ENCODE results near the gene MLN.

Gene MLN

DNA sequence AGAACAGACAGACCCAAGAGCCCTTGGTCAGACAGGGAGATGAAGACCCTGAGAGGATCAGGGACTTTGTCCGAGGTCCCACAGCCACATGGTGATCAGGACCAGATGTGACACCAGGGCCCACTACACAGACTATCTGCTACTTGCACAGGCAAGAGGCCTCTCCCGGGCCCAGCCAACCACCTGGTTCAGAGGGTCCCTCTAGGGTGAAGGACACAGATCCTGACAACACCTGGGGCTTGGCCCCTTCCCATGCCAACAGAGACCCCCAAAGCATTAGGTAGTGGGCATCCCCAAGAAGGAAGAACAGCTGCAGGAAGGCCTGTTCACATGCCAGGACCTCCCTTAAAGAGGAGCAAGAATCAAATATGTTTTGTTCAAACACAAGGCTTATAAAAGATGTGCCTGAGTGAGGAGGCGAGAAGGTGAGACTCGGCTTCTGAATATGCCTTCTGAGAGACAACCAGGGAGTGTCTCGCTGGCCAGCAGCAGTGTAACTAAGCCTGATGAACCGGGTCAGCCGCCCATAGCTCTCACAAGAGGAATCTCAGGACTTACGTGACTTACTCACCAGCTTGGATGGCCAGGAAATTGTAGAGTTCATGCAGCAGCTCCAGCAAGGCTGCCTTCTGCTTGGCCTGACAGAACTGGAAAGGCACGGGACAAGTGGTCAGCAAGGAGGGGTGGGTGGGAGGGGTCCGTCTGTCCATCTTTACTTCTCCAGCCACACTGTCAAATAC lies 19.9 kb downstream of the MLN start:
- Histone ChIP-seq H3K4me1 (peaks cover 63% of the 10 kb centered on the region), H3K9me3 (no peaks in the 10 kb centered on the region), H3K9ac (no peak overlapping the region), H3K4me2 (no peak overlapping the region), H3K27ac (no peak overlapping the region), H4K20me1 (peaks cover 85% of the 10 kb centered on the region), H3K36me3 (peaks cover 78% of the 10 kb centered on the region), H3K4me3 (no peak overlapping the region), H3K27me3 (no peaks in the 10 kb centered on the region)
- TF ChIP-seq Cebpa-rat (IDR thresholded peaks at IDR 0.05), result no peak

GRCh38 chr6:33782561-33782960 lies 21.2 kb downstream of the MLN start:
- Histone ChIP-seq H3K27me3 (no peaks in the 10 kb centered on the region), H3K9me3 (no peaks in the 10 kb centered on the region), H3K36me3 (peaks cover 92% of the 10 kb centered on the region), H3K9ac (no peak overlapping the region), H3K4me1 (peaks cover 60% of the 10 kb centered on the region), H3K4me2 (no peak overlapping the region), H4K20me1 (peaks cover 77% of the 10 kb centered on the region), H3K27ac (no peak overlapping the region), H3K4me3 (no peak overlapping the region)
- no peak for TF ChIP-seq Cebpa-rat (IDR thresholded peaks at IDR 0.05)

GRCh38 chr6:33781131-33781975 lies 22.4 kb downstream of the MLN start:
- H3K27me3 ChIP-seq, result no peaks in the 10 kb centered on the region
- H3K36me3 ChIP-seq, result peaks cover 99% of the 10 kb centered on the region
- peaks cover 65% of the 10 kb centered on the region for H4K20me1 ChIP-seq
- peak overlapping the region; percentile 41; the same call in 1 of the 2 replicates for H3K4me2 ChIP-seq
- peak overlapping the region; percentile 32; the same call in 1 of the 2 replicates for H3K9ac ChIP-seq
- H3K27ac ChIP-seq, result no peak overlapping the region
- H3K4me3 ChIP-seq, result no peak overlapping the region
- H3K4me1 ChIP-seq, result peaks cover 48% of the 10 kb centered on the region
- H3K9me3 ChIP-seq, result no peaks in the 10 kb centered on the region
- no peak for TF ChIP-seq Cebpa-rat (IDR thresholded peaks at IDR 0.05)

- peaks cover 33% of the 10 kb centered on the region for H3K4me1 ChIP-seq
- no peaks in the 10 kb centered on the region for H3K9me3 ChIP-seq
- peaks cover 99% of the 10 kb centered on the region for H3K36me3 ChIP-seq
- peaks cover 62% of the 10 kb centered on the region for H4K20me1 ChIP-seq
- TF ChIP-seq Cebpa-rat (IDR thresholded peaks at IDR 0.05), result no peak
- peak overlapping the region; percentile 23; the same call in 1 of the 2 replicates for H3K27ac ChIP-seq
- no peaks in the 10 kb centered on the region for H3K27me3 ChIP-seq
- peak overlapping the region; percentile 41 for H3K4me2 ChIP-seq
- peak overlapping the region; percentile 35; the same call in 1 of the 2 replicates for H3K9ac ChIP-seq
- no peak overlapping the region for H3K4me3 ChIP-seq
Measured at GRCh38 chr6:33779895-33780294, 23.9 kb downstream of the MLN start.

GRCh38 chr6:33779290-33779689 lies 24.5 kb downstream of the MLN start:
- no peak for TF ChIP-seq Cebpa-rat (IDR thresholded peaks at IDR 0.05)
- Histone ChIP-seq H3K4me3 (no peak overlapping the region), H3K4me2 (no peak overlapping the region), H3K9me3 (no peaks in the 10 kb centered on the region), H3K27ac (no peak overlapping the region), H3K27me3 (no peaks in the 10 kb centered on the region), H4K20me1 (peaks cover 62% of the 10 kb centered on the region), H3K9ac (no peak overlapping the region), H3K36me3 (peaks cover 100% of the 10 kb centered on the region), H3K4me1 (peaks cover 32% of the 10 kb centered on the region)

DNA sequence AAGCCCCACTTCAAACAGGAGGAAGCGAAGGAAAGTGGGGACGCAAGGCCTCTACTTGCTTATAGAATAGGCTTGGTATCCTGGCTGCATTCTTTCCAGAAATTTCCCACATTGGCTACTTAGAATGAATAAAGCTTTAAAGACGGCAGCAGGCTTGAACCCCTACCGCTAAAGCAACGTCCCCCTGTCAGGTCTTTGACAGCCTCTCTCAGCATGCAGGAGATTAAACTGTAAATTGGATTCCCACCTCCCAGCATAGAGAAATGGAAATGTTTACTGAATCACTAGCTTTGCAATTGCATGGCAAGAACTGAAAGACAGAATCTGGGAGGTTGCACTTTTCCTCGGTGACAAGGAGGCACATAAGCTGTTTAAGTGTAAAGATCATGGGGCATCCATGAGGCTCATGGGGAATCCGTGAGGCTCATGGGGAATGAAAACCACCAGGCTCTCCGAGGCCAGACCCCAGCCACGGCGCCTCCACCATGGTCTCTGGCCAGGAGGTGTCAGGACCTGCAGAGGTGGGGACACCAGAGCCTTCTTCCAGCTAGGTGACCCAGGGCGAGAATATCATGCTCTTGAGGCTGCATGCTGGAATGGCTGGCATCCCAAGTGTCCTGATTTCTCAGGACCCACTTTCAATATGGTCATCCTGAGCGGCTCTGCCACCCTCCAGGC lies 25.2 kb downstream of the MLN start:
- no peak for TF ChIP-seq Cebpa-rat (IDR thresholded peaks at IDR 0.05)
- peaks cover 32% of the 10 kb centered on the region for H3K4me1 ChIP-seq
- H3K4me3 ChIP-seq, result no peak overlapping the region
- H3K9me3 ChIP-seq, result no peaks in the 10 kb centered on the region
- H4K20me1 ChIP-seq, result peaks cover 61% of the 10 kb centered on the region
- no peaks in the 10 kb centered on the region for H3K27me3 ChIP-seq
- H3K36me3 ChIP-seq, result peaks cover 99% of the 10 kb centered on the region
- no peak overlapping the region for H3K9ac ChIP-seq
- H3K4me2 ChIP-seq, result no peak overlapping the region
- no peak overlapping the region for H3K27ac ChIP-seq

DNA sequence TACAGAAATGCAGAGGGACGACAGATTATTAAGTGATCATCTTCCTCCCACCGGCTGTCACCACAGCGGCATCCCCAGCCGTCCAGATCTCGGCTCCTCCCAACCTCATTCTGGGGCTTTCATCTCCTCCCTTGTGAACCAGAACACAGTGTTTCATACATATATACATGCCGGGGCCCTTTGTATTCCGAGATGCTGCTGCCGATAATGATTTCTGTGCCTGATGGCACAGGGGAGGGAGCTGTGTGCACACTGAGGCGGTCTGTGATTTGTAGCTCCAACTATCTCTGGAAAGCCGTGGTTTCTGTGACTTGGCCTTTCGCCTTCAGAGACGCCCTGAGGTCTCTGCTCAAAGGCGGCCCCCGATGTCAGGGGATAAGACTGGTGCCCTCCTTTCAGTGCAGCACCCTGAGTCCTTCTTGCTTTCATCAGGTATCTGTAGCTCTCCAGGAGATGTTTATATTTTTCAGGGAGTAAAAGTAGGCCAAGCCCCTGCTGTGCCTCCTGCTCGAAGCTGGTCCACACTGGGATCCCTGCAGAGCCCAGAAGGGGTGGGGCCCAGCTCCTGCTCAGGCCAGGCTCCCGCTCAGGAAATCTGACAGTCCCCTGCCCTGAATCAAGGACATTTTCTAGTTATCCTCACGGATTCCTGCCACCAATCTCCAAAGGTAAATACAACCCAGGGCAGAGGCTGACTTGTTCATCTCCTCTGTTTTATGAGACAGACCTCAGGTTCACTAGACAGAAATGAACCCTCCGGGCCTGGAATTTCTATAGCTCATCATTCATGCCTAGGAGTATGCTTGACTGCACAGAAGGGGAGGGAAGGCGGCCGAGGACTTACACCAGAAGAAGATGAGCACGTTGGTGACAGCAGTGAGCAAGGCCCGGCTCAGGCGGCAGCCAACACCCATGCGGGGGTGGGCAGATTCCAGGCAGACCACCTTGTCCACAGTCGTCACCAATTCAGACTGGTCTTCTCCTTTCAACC lies 26.1 kb downstream of the MLN start:
- peaks cover 61% of the 10 kb centered on the region for H4K20me1 ChIP-seq
- no peak overlapping the region for H3K4me2 ChIP-seq
- no peak overlapping the region for H3K4me3 ChIP-seq
- H3K36me3 ChIP-seq, result peaks cover 99% of the 10 kb centered on the region
- TF ChIP-seq Cebpa-rat (IDR thresholded peaks at IDR 0.05), result no peak
- no peak overlapping the region for H3K9ac ChIP-seq
- no peaks in the 10 kb centered on the region for H3K9me3 ChIP-seq
- H3K4me1 ChIP-seq, result peaks cover 29% of the 10 kb centered on the region
- no peak overlapping the region for H3K27ac ChIP-seq
- H3K27me3 ChIP-seq, result no peaks in the 10 kb centered on the region

GRCh38 chr6:33776764-33777163 lies 27.0 kb downstream of the MLN start:
- Histone ChIP-seq H3K4me2 (no peak overlapping the region), H3K9ac (no peak overlapping the region), H3K36me3 (peaks cover 99% of the 10 kb centered on the region), H3K4me3 (no peak overlapping the region), H4K20me1 (peaks cover 61% of the 10 kb centered on the region), H3K9me3 (no peaks in the 10 kb centered on the region), H3K27ac (no peak overlapping the region), H3K4me1 (peaks cover 23% of the 10 kb centered on the region), H3K27me3 (no peaks in the 10 kb centered on the region)
- no peak for TF ChIP-seq Cebpa-rat (IDR thresholded peaks at IDR 0.05)

DNA sequence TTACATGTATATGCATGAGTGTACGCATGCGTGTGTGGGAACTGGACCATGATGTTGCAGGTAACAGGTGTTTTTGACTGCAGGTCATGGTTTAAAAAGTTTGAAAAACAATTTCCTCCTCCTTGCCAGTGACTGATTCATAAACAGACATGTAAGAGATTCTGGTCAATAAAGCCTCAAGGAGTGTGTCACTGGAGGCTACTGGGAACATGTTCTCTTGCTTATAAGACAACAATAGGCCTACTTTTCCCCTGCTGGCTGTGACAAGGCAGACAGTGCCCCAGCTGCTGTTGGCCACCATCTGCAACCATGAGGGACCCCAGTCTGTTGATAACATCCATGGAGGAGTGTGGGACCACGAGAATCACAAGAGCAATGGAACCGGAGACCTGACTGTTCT lies 27.6 kb downstream of the MLN start:
- H3K27me3 ChIP-seq, result no peaks in the 10 kb centered on the region

More for the DNA sequence above, 27.6 kb downstream of the MLN start:
- Histone ChIP-seq H3K27ac (no peak overlapping the region), H3K4me2 (no peak overlapping the region), H3K9ac (no peak overlapping the region), H3K36me3 (peaks cover 94% of the 10 kb centered on the region), H3K4me3 (no peak overlapping the region), H3K9me3 (no peaks in the 10 kb centered on the region), H3K4me1 (peaks cover 21% of the 10 kb centered on the region), H4K20me1 (peaks cover 61% of the 10 kb centered on the region)
- no peak for TF ChIP-seq Cebpa-rat (IDR thresholded peaks at IDR 0.05)

All from BLaER1 (cell line).